K562 (cell line): ENCODE data around the gene RASGRP2. TPM values are rescaled to one million over a fixed set of nuclear protein-coding genes. Genes with fewer than 3 reads are reported as not detected.

Source experiments
- BRCA1 ChIP-seq, 2 experiments: fragments of 450-650 bp in 1 of 2; sonication (generic) in 1 of 2; formaldehyde crosslinking in 1 of 2; IDR thresholded peaks; 2 replicates each; pipeline versions ENCODE4 v1.5.0 to v1.6.1; 2017 to 2020; ENCODE audit warnings: mild to moderate bottlenecking in 1 of 2, missing genetic modification reagents in 1 of 2
- DMBX1 ChIP-seq: fragments of 250-450 bp; sonication (Bioruptor Pico); IDR thresholded peaks from 2 replicates; pipeline ENCODE4 v1.8.0; 2022; ENCODE audit warnings: inconsistent platforms, mild to moderate bottlenecking, moderate library complexity, borderline replicate concordance
- ESRRA ChIP-seq: fragments of 450-650 bp; IDR thresholded peaks from 2 replicates; pipeline ENCODE4 v1.6.1; 2014; ENCODE audit warnings: low read depth, mild to moderate bottlenecking, moderate library complexity, borderline replicate concordance
- ESRRB ChIP-seq: fragments of 250-450 bp; sonication (Bioruptor Pico); IDR thresholded peaks from 2 replicates; pipeline ENCODE4 v1.5.0; 2020; ENCODE audit warnings: mild to moderate bottlenecking, moderate library complexity, borderline replicate concordance
- HDAC3 ChIP-seq: fragments of 450-650 bp; IDR thresholded peaks from 2 replicates; pipeline ENCODE4 v1.6.1; 2018; ENCODE audit warnings: borderline replicate concordance, mild to moderate bottlenecking, moderate library complexity; ENCODE audit not compliant: partially characterized antibody
- HNRNPUL1 ChIP-seq: fragments of 200-400 bp; formaldehyde crosslinking; IDR thresholded peaks from 2 replicates; pipeline ENCODE4 v1.6.1; 2017; ENCODE audit warnings: low read length
- KDM2B ChIP-seq: fragments of 250-450 bp; sonication (Bioruptor Pico); IDR thresholded peaks from 2 replicates; pipeline ENCODE4 v1.8.0; 2021; ENCODE audit warnings: mild to moderate bottlenecking, moderate library complexity
- MAFK ChIP-seq: IDR thresholded peaks from 2 replicates; pipeline ENCODE4 v1.6.1; 2011; ENCODE audit warnings: low read length, improper control_type of control experiment
- MBD2 ChIP-seq: sonication (generic); IDR thresholded peaks from 2 replicates; pipeline ENCODE4 v1.6.1; 2016; ENCODE audit warnings: low read depth, borderline replicate concordance
- MCM5 ChIP-seq: fragments of 450-650 bp; IDR thresholded peaks from 2 replicates; pipeline ENCODE4 v1.6.1; 2016; ENCODE audit warnings: low read depth
- MXI1 ChIP-seq: IDR thresholded peaks from 2 replicates; pipeline ENCODE4 v1.6.1; 2011; ENCODE audit warnings: low read depth, mild to moderate bottlenecking, improper control_type of control experiment, low read length
- NR2F6 ChIP-seq: fragments of 450-650 bp; formaldehyde crosslinking; IDR thresholded peaks from 2 replicates; pipeline ENCODE4 v1.4.0; 2020; ENCODE audit warnings: mild to moderate bottlenecking
- RBM17 ChIP-seq: fragments of 200-400 bp; formaldehyde crosslinking; IDR thresholded peaks from 2 replicates; pipeline ENCODE4 v1.6.1; 2017; ENCODE audit warnings: low read depth, mild to moderate bottlenecking, low read length, borderline replicate concordance
- SMARCA4 ChIP-seq: fragments of 450-650 bp; IDR thresholded peaks from 2 replicates; pipeline ENCODE4 v1.6.1; 2016
- U2AF1 ChIP-seq: fragments of 200-400 bp; formaldehyde crosslinking; optimal IDR thresholded peaks from 2 replicates; pipeline ENCODE3; 2017; ENCODE audit warnings: mild to moderate bottlenecking, low read depth, low read length, moderate library complexity
- ZNF12 ChIP-seq: sonication (generic); formaldehyde crosslinking; IDR thresholded peaks from 2 replicates; pipeline ENCODE4 v1.4.0; 2020; ENCODE audit warnings: mild to moderate bottlenecking, missing genetic modification reagents
- ZNF354B ChIP-seq: fragments of 250-450 bp; sonication (Bioruptor Pico); IDR thresholded peaks from 2 replicates; pipeline ENCODE4 v1.4.0; 2020
- polyA plus RNA-seq, 8 experiments: library from polyadenylated mRNA; depleted of rRNA in 4 of 8; stranded (reverse) in 5 of 8; unstranded in 3 of 8; fragments of >200 nt; fragmentation: Nextera tagmentation in 2 of 8; fragmentation: Illumina TruSeq in 1 of 8; extraction: Ambion mirVana in 2 of 8; extraction: Trizol in 1 of 8; gene quantifications; 2 replicates each; pipeline versions ENCODE4 v1.2.1 to v1.2.3, GENCODE V29; 2011 to 2014; ENCODE audit warnings: inconsistent platforms in 1 of 8, missing spikeins in 1 of 8
- total RNA-seq, 7 experiments: library from RNA; depleted of rRNA in 6 of 7; stranded (reverse); fragments of >200 nt in 6 of 7; fragmentation: Illumina TruSeq in 2 of 7; extraction: Trizol in 2 of 7; gene quantifications; 2 replicates each; pipeline versions ENCODE4 v1.2.1 to v1.2.3, GENCODE V29; 2011 to 2021; ENCODE audit warnings: low replicate concordance in 1 of 7
- TF ChIP-seq, protein P1 (sequence below): sonication (generic); formaldehyde crosslinking; IDR thresholded peaks from 2 replicates; pipeline ENCODE4 v1.8.1; 2023; ENCODE audit warnings: mild to moderate bottlenecking, missing genetic modification reagents
- TF ChIP-seq, protein P2 (sequence below): fragments of 250-450 bp; sonication (Bioruptor Pico); IDR thresholded peaks from 2 replicates; pipeline ENCODE4 v1.5.1; 2021; ENCODE audit warnings: mild to moderate bottlenecking
- TF ChIP-seq, protein P3 (sequence below), 3 experiments: IDR thresholded peaks in 2 of 3; conservative IDR thresholded peaks in 1 of 3; 2 replicates each; pipeline ENCODE4 v1.5.1; 2011 to 2012; ENCODE audit warnings: low read length in 3 of 3, mild to moderate bottlenecking in 3 of 3, control low read depth in 2 of 3, improper control_type of control experiment in 1 of 3, inconsistent platforms in 1 of 3, low read depth in 1 of 3, mixed read lengths in 1 of 3, moderate library complexity in 1 of 3; ENCODE audit not compliant: insufficient read depth in 2 of 3

Gene RASGRP2
- total and polyA plus RNA-seq, 9 of the 15 experiments (the other 6 are each of a cell fraction or from before 2014, with no cell fraction given) = 0.87 to 22.7 (median 5.5) TPM

- TF ChIP-seq, protein P1, sequence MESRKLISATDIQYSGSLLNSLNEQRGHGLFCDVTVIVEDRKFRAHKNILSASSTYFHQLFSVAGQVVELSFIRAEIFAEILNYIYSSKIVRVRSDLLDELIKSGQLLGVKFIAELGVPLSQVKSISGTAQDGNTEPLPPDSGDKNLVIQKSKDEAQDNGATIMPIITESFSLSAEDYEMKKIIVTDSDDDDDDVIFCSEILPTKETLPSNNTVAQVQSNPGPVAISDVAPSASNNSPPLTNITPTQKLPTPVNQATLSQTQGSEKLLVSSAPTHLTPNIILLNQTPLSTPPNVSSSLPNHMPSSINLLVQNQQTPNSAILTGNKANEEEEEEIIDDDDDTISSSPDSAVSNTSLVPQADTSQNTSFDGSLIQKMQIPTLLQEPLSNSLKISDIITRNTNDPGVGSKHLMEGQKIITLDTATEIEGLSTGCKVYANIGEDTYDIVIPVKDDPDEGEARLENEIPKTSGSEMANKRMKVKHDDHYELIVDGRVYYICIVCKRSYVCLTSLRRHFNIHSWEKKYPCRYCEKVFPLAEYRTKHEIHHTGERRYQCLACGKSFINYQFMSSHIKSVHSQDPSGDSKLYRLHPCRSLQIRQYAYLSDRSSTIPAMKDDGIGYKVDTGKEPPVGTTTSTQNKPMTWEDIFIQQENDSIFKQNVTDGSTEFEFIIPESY (CRISPR knock-in tag) = no peak
- TF ChIP-seq HDAC3 = no peak
- TF ChIP-seq HNRNPUL1 = no peak
- TF ChIP-seq ZNF12 (CRISPR knock-in tag) = no peak
- no peak; the same call in 1 of the 2 replicates for TF ChIP-seq ESRRA
- TF ChIP-seq KDM2B = no peak
- no peak for TF ChIP-seq BRCA1 (IDR thresholded peaks at IDR 0.05)
- no peak for TF ChIP-seq BRCA1 (CRISPR knock-in tag; IDR thresholded peaks at IDR 0.05)
- TF ChIP-seq NR2F6 = no peak
- no peak for TF ChIP-seq ZNF354B
- no peak for TF ChIP-seq SMARCA4
- no peak for TF ChIP-seq ESRRB
- peak; percentile 59; the same call in 1 of the 2 replicates for TF ChIP-seq MXI1
- no peak for TF ChIP-seq U2AF1
- TF ChIP-seq MCM5 = no peak
- TF ChIP-seq MBD2 = peak; percentile 71; the same call in 1 of the 2 replicates
- no peak for TF ChIP-seq DMBX1
- TF ChIP-seq, protein P2, sequence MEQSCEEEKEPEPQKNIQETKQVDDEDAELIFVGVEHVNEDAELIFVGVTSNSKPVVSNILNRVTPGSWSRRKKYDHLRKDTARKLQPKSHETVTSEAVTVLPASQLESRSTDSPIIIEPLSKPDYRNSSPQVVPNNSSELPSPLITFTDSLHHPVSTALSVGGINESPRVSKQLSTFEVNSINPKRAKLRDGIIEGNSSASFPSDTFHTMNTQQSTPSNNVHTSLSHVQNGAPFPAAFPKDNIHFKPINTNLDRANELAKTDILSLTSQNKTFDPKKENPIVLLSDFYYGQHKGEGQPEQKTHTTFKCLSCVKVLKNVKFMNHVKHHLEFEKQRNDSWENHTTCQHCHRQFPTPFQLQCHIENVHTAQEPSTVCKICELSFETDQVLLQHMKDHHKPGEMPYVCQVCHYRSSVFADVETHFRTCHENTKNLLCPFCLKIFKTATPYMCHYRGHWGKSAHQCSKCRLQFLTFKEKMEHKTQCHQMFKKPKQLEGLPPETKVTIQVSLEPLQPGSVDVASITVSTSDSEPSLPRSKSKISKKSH (CRISPR knock-in tag) = no peak
- TF ChIP-seq RBM17 = no peak
- TF ChIP-seq MAFK = no peak
- TF ChIP-seq, protein P3, sequence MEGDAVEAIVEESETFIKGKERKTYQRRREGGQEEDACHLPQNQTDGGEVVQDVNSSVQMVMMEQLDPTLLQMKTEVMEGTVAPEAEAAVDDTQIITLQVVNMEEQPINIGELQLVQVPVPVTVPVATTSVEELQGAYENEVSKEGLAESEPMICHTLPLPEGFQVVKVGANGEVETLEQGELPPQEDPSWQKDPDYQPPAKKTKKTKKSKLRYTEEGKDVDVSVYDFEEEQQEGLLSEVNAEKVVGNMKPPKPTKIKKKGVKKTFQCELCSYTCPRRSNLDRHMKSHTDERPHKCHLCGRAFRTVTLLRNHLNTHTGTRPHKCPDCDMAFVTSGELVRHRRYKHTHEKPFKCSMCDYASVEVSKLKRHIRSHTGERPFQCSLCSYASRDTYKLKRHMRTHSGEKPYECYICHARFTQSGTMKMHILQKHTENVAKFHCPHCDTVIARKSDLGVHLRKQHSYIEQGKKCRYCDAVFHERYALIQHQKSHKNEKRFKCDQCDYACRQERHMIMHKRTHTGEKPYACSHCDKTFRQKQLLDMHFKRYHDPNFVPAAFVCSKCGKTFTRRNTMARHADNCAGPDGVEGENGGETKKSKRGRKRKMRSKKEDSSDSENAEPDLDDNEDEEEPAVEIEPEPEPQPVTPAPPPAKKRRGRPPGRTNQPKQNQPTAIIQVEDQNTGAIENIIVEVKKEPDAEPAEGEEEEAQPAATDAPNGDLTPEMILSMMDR (IDR thresholded peaks at IDR 0.05 in 2 of 3, conservative IDR thresholded peaks at IDR 0.05 in 1 of 3; ENCODE audit: insufficient read depth in 2 of 3, low read depth in 1 of 3, low read length in 3 of 3) = peak; percentile 13 to 42 (median 17); a peak in 3 of 6 replicates
Measured at GRCh38 chr11:64778473-64779298, 34.7 kb upstream of the RASGRP2 start, which contains the start of gene SF1 (continued).
